HG03097 (cell line): ENCODE results near the gene C4A.
"Not testable (repeated sequence)": the region's sequence is repeated elsewhere in the genome, so short reads cannot be mapped to it uniquely, and the experiment has no call there.

ENCODE experiments used
- ATAC-seq: cut with Tn5 transposase; IDR thresholded peaks from one replicate; pipeline ENCODE4 v1.9.1; 2021; ENCODE audit not compliant: unreplicated experiment, low FRiP score

Gene C4A

GRCh38 chr6:32047084-32047478 lies 65.2 kb downstream of the C4A start:
- no peak for ATAC-seq

GRCh38 chr6:32047539-32047854 lies 65.6 kb downstream of the C4A start:
- ATAC-seq = no peak

DNA sequence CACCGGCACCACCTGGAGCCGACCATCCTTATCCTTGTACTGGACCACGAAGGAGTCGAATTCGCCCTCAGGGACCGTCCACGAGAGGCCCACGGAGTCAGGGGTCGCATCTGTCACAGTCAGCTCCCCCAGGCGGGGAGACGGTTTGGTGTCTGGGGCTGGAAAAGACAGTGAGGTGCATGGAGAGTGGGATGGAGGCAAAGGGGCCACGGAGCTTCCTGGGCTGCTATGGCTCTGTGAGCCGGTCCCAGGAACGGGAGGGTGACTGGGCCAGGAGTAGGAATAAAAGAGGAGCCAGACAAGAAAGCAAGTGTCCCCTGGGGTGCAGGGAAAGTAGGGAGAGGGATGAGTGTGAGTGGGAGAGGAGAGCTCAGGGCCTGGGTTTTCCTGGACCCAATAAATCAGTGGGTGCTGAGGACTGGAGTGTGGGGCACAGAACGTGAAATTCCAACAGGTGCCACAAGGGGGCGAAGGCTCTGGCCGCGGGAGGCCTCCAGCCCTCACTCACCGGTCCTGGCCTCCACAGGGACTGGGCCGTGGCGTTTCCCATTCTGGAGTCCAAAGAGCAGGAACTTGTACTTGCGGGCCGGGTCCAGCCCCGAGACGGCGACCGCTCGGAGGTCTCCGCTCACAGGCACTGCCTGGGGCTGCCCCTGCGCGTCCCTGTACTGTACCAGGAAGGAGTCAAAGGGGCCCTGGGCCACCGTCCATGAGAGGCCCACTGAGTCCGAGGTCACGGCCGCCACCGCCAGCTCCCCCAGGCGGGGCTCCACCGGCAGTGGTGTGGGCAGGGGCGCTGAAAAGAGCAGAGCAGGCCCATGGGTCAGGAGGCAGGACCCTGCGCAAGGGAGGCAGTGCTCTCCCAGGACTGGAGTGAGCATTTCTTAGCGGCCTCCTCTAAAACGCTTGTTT lies 66.3 kb downstream of the C4A start:
- ATAC-seq = no peak

GRCh38 chr6:32049149-32049548 lies 67.3 kb downstream of the C4A start:
- not testable (repeated sequence) for ATAC-seq

DNA sequence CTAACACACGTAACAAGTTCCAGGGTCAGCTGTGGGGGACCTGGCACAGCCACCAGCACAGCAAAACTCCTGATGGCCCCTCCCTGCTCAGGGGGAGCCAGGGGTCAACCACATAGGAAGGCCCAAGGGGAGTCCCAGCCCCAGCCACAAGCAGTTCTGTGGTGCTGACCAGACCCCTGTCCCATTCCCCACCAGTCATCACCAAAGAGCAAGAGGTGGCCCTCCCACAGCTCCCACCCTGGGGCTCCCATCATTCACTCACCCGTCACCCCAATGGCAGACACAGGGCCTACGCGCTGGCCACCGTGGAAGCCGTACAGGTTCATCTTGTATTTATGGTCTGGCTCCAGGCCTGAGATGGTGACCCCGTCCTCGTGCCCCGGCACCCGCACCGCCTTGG lies 67.9 kb downstream of the C4A start:
- ATAC-seq = not testable (repeated sequence)

DNA sequence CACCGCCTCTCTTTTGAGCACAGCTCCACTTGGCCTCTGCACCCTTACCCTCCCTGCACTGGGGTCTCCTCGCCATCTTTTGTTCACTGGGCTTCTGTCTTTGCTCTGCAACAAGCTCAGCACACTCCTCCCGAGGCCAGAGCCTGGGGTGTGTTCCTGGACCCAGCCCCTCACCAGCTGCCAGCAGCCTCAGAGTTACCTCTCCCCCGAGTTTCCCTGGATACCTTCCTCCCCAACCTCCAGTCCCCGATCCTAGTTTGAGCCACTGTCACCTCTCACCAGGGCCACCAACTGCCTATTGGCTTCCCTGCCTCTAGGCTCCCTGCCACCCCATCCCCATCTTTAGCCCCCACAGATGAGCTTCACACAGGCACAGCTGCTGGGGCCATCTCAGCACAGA lies 68.7 kb downstream of the C4A start:
- ATAC-seq = no peak
